AG04450 (cell line): ENCODE results near the gene LDB2. TPM values are rescaled to one million over a fixed set of nuclear protein-coding genes. Genes with fewer than 3 reads are reported as not detected.

ENCODE experiments used
- CTCF ChIA-PET: fragments of 300-600, 350-600 bp; formaldehyde crosslinking; extraction: SDS; loops from one replicate; lab custom pipeline; 2022; ENCODE audit warnings: antibody characterized with exemption, inconsistent platforms; lab: Charles Lee
- POLR2A ChIA-PET: fragments of 350-600 bp; formaldehyde crosslinking; extraction: SDS; loops from one replicate; lab custom pipeline; 2021; ENCODE audit warnings: antibody characterized with exemption, inconsistent platforms; lab: Yijun Ruan, JAX
- DNase-seq: peaks from one replicate; pipeline ENCODE4 v3.0.0-alpha.2; 2011; ENCODE audit warnings: low read depth, low spot score
- H3K27ac ChIP-seq: one replicate; pipeline ENCODE4 v1.5.1; 2012; ENCODE audit warnings: low read depth, low read length, control low read depth
- H3K27me3 ChIP-seq: one replicate; pipeline ENCODE4 v1.6.0; 2012; ENCODE audit warnings: low read length; ENCODE audit not compliant: control insufficient read depth, insufficient read depth
- H3K4me3 ChIP-seq: 2 replicates; pipeline ENCODE4 v1.5.1; 2011; ENCODE audit warnings: mild to moderate bottlenecking, low read depth, low read length, control low read depth
- H3K9me3 ChIP-seq: 2 replicates; pipeline ENCODE4 v1.5.1; 2012; ENCODE audit warnings: low read length; ENCODE audit not compliant: control insufficient read depth, insufficient read depth
- CTCF ChIP-seq: IDR thresholded peaks from 2 replicates; pipeline ENCODE4 v1.5.1; 2011; ENCODE audit warnings: low read depth, low read length, control low read depth, inconsistent platforms
- polyA plus RNA-seq: library from polyadenylated mRNA; depleted of rRNA; stranded (reverse); fragments of >200 nt; gene quantifications from 2 replicates; pipeline ENCODE4 v1.2.3, GENCODE V29; 2011

Gene LDB2
- polyA plus RNA-seq, 1 experiment, result 180 TPM

- no peaks in the 10 kb centered on the region for H3K27me3 ChIP-seq
- no peak overlapping the region for H3K27ac ChIP-seq
- no peak for DNase-seq
- ChIA-PET CTCF (no interaction called here), POLR2A (no interaction called here)
- H3K4me3 ChIP-seq, result no peak overlapping the region
- H3K9me3 ChIP-seq, result no peaks in the 10 kb centered on the region
- no peak for TF ChIP-seq CTCF
Measured at GRCh38 chr4:16658183-16658582, 240.3 kb downstream of the LDB2 start.

- H3K27me3 ChIP-seq, result no peaks in the 10 kb centered on the region
- H3K9me3 ChIP-seq, result no peaks in the 10 kb centered on the region
- no peak for TF ChIP-seq CTCF
- H3K4me3 ChIP-seq, result no peak overlapping the region
- ChIA-PET CTCF (no interaction called here), POLR2A (interaction anchor here (0.7 kb wide), 1 partner anchor 750 kb away, joined by 6 read pairs; no protein-coding TSS in a partner anchor)
- H3K27ac ChIP-seq, result no peak overlapping the region
- no peak for DNase-seq
Measured at GRCh38 chr4:16655111-16655510, 243.3 kb downstream of the LDB2 start.

GRCh38 chr4:16652732-16653305 is 245.6 kb downstream of the LDB2 start:
- DNase-seq, result no peak
- Histone ChIP-seq H3K27ac (no peak overlapping the region), H3K9me3 (no peaks in the 10 kb centered on the region), H3K27me3 (no peaks in the 10 kb centered on the region), H3K4me3 (no peak overlapping the region)
- ChIA-PET POLR2A (no interaction called here), CTCF (interaction anchor here (1.3 kb wide), 1 partner anchor 13 kb away, joined by 3 read pairs; no protein-coding TSS in a partner anchor)
- TF ChIP-seq CTCF, result no peak

- no peaks in the 10 kb centered on the region for H3K9me3 ChIP-seq
- H3K4me3 ChIP-seq, result no peak overlapping the region
- no peak for TF ChIP-seq CTCF
- CTCF ChIA-PET, result no interaction called here
- no peak overlapping the region for H3K27ac ChIP-seq
- no peaks in the 10 kb centered on the region for H3K27me3 ChIP-seq
- DNase-seq, result no peak
- POLR2A ChIA-PET, result interaction anchor here (0.6 kb wide), 1 partner anchor 264 kb away, joined by 5 read pairs; no protein-coding TSS in a partner anchor
Measured at GRCh38 chr4:16646459-16646858, 252.0 kb downstream of the LDB2 start.

- no peak overlapping the region for H3K4me3 ChIP-seq
- no peaks in the 10 kb centered on the region for H3K27me3 ChIP-seq
- TF ChIP-seq CTCF, result no peak
- ChIA-PET CTCF (interaction anchor here (0.9 to 2.3 kb wide), 9 partner anchors 8 to 804 kb away, joined by 3 to 10 read pairs (median 4); no protein-coding TSS in a partner anchor), POLR2A (no interaction called here)
- no peaks in the 10 kb centered on the region for H3K9me3 ChIP-seq
- no peak for DNase-seq
- H3K27ac ChIP-seq, result no peak overlapping the region
Measured at GRCh38 chr4:16643893-16644292, 254.6 kb downstream of the LDB2 start.
